K562 (cell line): ENCODE measurements around the gene WDR62.

ENCODE experiments used
- CTCF ChIP-seq, 3 experiments: IDR thresholded peaks in 2 of 3; conservative IDR thresholded peaks in 1 of 3; 2 replicates each; pipeline ENCODE4 v1.5.1; 2011 to 2012; ENCODE audit warnings: low read length in 3 of 3, mild to moderate bottlenecking in 3 of 3, control low read depth in 2 of 3, improper control_type of control experiment in 1 of 3, inconsistent platforms in 1 of 3, low read depth in 1 of 3, mixed read lengths in 1 of 3, moderate library complexity in 1 of 3; ENCODE audit not compliant: insufficient read depth in 2 of 3
- HDAC2 ChIP-seq: fragments of 450-650 bp; IDR thresholded peaks from 2 replicates; pipeline ENCODE4 v1.6.1; 2016; ENCODE audit warnings: mild to moderate bottlenecking
- HDAC6 ChIP-seq: IDR thresholded peaks from 2 replicates; pipeline ENCODE4 v1.6.1; 2012; ENCODE audit warnings: low read depth, mild to moderate bottlenecking, control low read depth, inconsistent platforms, low read length, moderate library complexity
- MAX ChIP-seq: sonication (generic); formaldehyde crosslinking; IDR thresholded peaks from 2 replicates; pipeline ENCODE4 v1.9.0; 2022; ENCODE audit warnings: mild to moderate bottlenecking, missing genetic modification reagents
- MXI1 ChIP-seq: IDR thresholded peaks from 2 replicates; pipeline ENCODE4 v1.6.1; 2011; ENCODE audit warnings: low read depth, mild to moderate bottlenecking, improper control_type of control experiment, low read length
- NR2C2 ChIP-seq, 2 experiments: fragments of 200-800 bp in 1 of 2; sonication (Bioruptor generic) in 1 of 2; sonication (generic) in 1 of 2; formaldehyde crosslinking in 1 of 2; IDR thresholded peaks; 2 replicates each; pipeline versions ENCODE4 v1.6.1 to v1.8.0; 2016 to 2022; ENCODE audit warnings: mild to moderate bottlenecking in 1 of 2, missing compliant biosample characterization in 1 of 2, missing genetic modification characterization in 1 of 2, missing genetic modification reagents in 1 of 2
- PCBP2 ChIP-seq: fragments of 200-400 bp; formaldehyde crosslinking; IDR thresholded peaks from 2 replicates; pipeline ENCODE4 v1.6.1; 2018; ENCODE audit warnings: low read length, low read depth, mild to moderate bottlenecking, moderate library complexity; ENCODE audit not compliant: poor library complexity, severe bottlenecking
- PHF20 ChIP-seq: fragments of 450-650 bp; IDR thresholded peaks from 2 replicates; pipeline ENCODE4 v1.6.1; 2018; ENCODE audit not compliant: partially characterized antibody
- SMAD1 ChIP-seq: fragments of 150-350 bp; IDR thresholded peaks from 2 replicates; pipeline ENCODE4 v1.6.1; 2014; ENCODE audit warnings: low read length, low read depth; ENCODE audit not compliant: partially characterized antibody
- TBP ChIP-seq: optimal IDR thresholded peaks from 2 replicates; pipeline ENCODE3; 2011; ENCODE audit warnings: low read depth, low read length, improper control_type of control experiment
- TCF7 ChIP-seq: sonication (generic); IDR thresholded peaks from 2 replicates; pipeline ENCODE4 v1.6.1; 2016; ENCODE audit warnings: antibody characterized with exemption, borderline replicate concordance
- ZBTB11 ChIP-seq, 3 experiments: fragments of 200-800 bp in 1 of 3; fragments of 250-450 bp in 1 of 3; fragments of 450-650 bp in 1 of 3; sonication (Bioruptor Pico) in 1 of 3; sonication (Bioruptor generic) in 1 of 3; formaldehyde crosslinking in 1 of 3; IDR thresholded peaks; 2 replicates each; pipeline versions ENCODE4 v1.6.1 to v1.8.0; 2016 to 2022; ENCODE audit warnings: mild to moderate bottlenecking in 2 of 3, missing genetic modification characterization in 2 of 3, missing compliant biosample characterization in 1 of 3, moderate library complexity in 1 of 3
- ZNF830 ChIP-seq: fragments of 250-450 bp; sonication (Bioruptor Pico); IDR thresholded peaks from 2 replicates; pipeline ENCODE4 v1.5.0; 2021; ENCODE audit warnings: mild to moderate bottlenecking

- TF ChIP-seq PCBP2 (no peak), MXI1 (no peak), HDAC6 (no peak), PHF20 (no peak), MAX (no peak), TBP (no peak), ZBTB11 (CRISPR knock-in tag; IDR thresholded peaks at IDR 0.05) (no peak), ZNF830 (CRISPR knock-in tag) (no peak), HDAC2 (no peak), NR2C2 (CRISPR knock-in tag; IDR thresholded peaks at IDR 0.05) (no peak), NR2C2 (tag; IDR thresholded peaks at IDR 0.05) (no peak), SMAD1 (no peak), CTCF (IDR thresholded peaks at IDR 0.05 in 2 of 3, conservative IDR thresholded peaks at IDR 0.05 in 1 of 3; ENCODE audit: insufficient read depth in 2 of 3, low read depth in 1 of 3, low read length in 3 of 3) (no peak), TCF7 (no peak)
Measured at GRCh38 chr19:36090910-36091695, 36.4 kb downstream of the WDR62 start.
